Panc1 (cell line): ENCODE data around the gene DPYSL5. TPM values are rescaled to one million over a fixed set of nuclear protein-coding genes. Genes with fewer than 3 reads are reported as not detected.

Experiments used
- ATAC-seq: fragments of 200-7000 bp; cut with Tn5 transposase; 2 replicates; pipeline ENCODE4 v1.9.1; 2020; ENCODE audit warnings: mild to moderate bottlenecking, moderate library complexity
- BruUV-seq: library from RNA; stranded (reverse); fragments of 400-500 nt; replicated peaks from 2 replicates; lab custom pipeline; 2021; lab: Mats Ljungman, UMichigan
- CTCF ChIA-PET: fragments of 300-600 bp; sonication (Branson Sonifier 250); formaldehyde crosslinking; loops from one replicate; lab custom pipeline; 2022; ENCODE audit warnings: antibody characterized with exemption; lab: Charles Lee
- POLR2A ChIA-PET: fragments of 300-600 bp; sonication (Branson Sonifier 250); formaldehyde crosslinking; loops from one replicate; lab custom pipeline; 2022; ENCODE audit warnings: antibody characterized with exemption; lab: Charles Lee
- DNase-seq: peaks from one replicate; pipeline ENCODE4 v3.0.0-alpha.2; 2010; ENCODE audit warnings: low read depth, low spot score
- H3K27ac ChIP-seq: 2 replicates; pipeline ENCODE4 v1.5.1; 2011; ENCODE audit warnings: mild to moderate bottlenecking, low read length, inconsistent platforms
- H3K27me3 ChIP-seq: fragments of 200-500 bp; sonication (Bioruptor generic); 2 replicates; pipeline ENCODE4 v1.6.0; 2014; ENCODE audit warnings: low read length, inconsistent platforms; ENCODE audit not compliant: control insufficient read depth, insufficient read depth
- H3K36me3 ChIP-seq: fragments of 200-500 bp; sonication (Bioruptor generic); 2 replicates; pipeline ENCODE4 v1.5.1; 2014; ENCODE audit warnings: inconsistent platforms, mild to moderate bottlenecking, low read length, moderate library complexity; ENCODE audit not compliant: control insufficient read depth, insufficient read depth
- H3K4me1 ChIP-seq: 2 replicates; pipeline ENCODE4 v1.5.1; 2011; ENCODE audit warnings: inconsistent platforms, mild to moderate bottlenecking, low read length, moderate library complexity; ENCODE audit not compliant: control insufficient read depth, insufficient read depth
- H3K4me3 ChIP-seq, 2 experiments: 2 replicates each; pipeline ENCODE4 v1.5.1; 2011 to 2012; ENCODE audit warnings: low read depth in 2 of 2, low read length in 2 of 2, mild to moderate bottlenecking in 2 of 2, inconsistent platforms in 1 of 2, moderate library complexity in 1 of 2
- H3K9me3 ChIP-seq: fragments of 200-500 bp; sonication (Bioruptor generic); 2 replicates; pipeline ENCODE4 v1.5.1; 2014; ENCODE audit warnings: low read depth, mild to moderate bottlenecking, inconsistent platforms, low read length, moderate library complexity; ENCODE audit not compliant: control insufficient read depth, insufficient read depth
- CTCF ChIP-seq: fragments of 450-650 bp; IDR thresholded peaks from 2 replicates; pipeline ENCODE4 v1.5.1; 2017; ENCODE audit warnings: mild to moderate bottlenecking
- POLR2AphosphoS5 ChIP-seq: IDR thresholded peaks from 2 replicates; pipeline ENCODE4 v1.6.1; 2012; ENCODE audit warnings: mild to moderate bottlenecking, low read depth, low read length, moderate library complexity
- REST ChIP-seq, 2 experiments: IDR thresholded peaks; 2 replicates each; pipeline ENCODE4 v1.6.1; 2011 to 2012; ENCODE audit warnings: low read depth in 2 of 2, control low read depth in 1 of 2, low read length in 1 of 2, mild to moderate bottlenecking in 1 of 2, moderate library complexity in 1 of 2; ENCODE audit not compliant: insufficient read depth in 1 of 2
- SIN3A ChIP-seq: IDR thresholded peaks from 2 replicates; pipeline ENCODE4 v1.6.1; 2012; ENCODE audit warnings: low read depth, mild to moderate bottlenecking, low read length, moderate library complexity, borderline replicate concordance; ENCODE audit not compliant: insufficient read depth
- TCF7L2 ChIP-seq: IDR thresholded peaks from 2 replicates; pipeline ENCODE4 v1.6.1; 2011; ENCODE audit warnings: mild to moderate bottlenecking, low read depth, low read length, inconsistent platforms
- in situ Hi-C: cut with HindIII; loops from 2 replicates; pipeline ENCODE4 v1.10.0; 2016; ENCODE audit warnings: low sequenced_read_pairs, low pct_unique_long_range_greater_than_20kb
- intact Hi-C: fragments of 100-400 bp; cut with micrococcal nuclease; formaldehyde crosslinking; loops from one replicate; pipeline ENCODE4 v1.10.0; 2022; ENCODE audit not compliant: unreplicated experiment
- total RNA-seq: library from RNA; stranded (reverse); gene quantifications from one replicate; pipeline ENCODE4 v1.2.1, GENCODE V29; 2021; ENCODE audit not compliant: unreplicated experiment

Gene DPYSL5
- total RNA-seq, 1 experiment from 2014 or later = 0.31 TPM

- no peak overlapping the region for H3K27ac ChIP-seq
- no peak for TF ChIP-seq REST (IDR thresholded peaks at IDR 0.05; ENCODE audit: insufficient read depth in 1 of 2, low read depth in 2 of 2, low read length in 1 of 2)
- no peak for TF ChIP-seq SIN3A
- TF ChIP-seq TCF7L2 = no peak
- no peak for TF ChIP-seq POLR2AphosphoS5
- TF ChIP-seq CTCF = no peak
- ATAC-seq (peak; percentile 47; the same call in 1 of the 2 replicates), DNase-seq (no peak)
- POLR2A ChIA-PET = no interaction called here
- H3K36me3 ChIP-seq = no peaks in the 10 kb centered on the region
- CTCF ChIA-PET = interaction anchor here (0.6 kb wide), 1 partner anchor 101 kb away, joined by 8 read pairs; no protein-coding TSS in a partner anchor
- in situ Hi-C loops = no loop called here
- BruUV-seq = no TSS peak
- H3K4me1 ChIP-seq = no peaks in the 10 kb centered on the region
- no peak overlapping the region for H3K4me3 ChIP-seq
- H3K9me3 ChIP-seq = no peaks in the 10 kb centered on the region
- no peaks in the 10 kb centered on the region for H3K27me3 ChIP-seq
- intact Hi-C loops = no loop called here
These were observed 31.0 kb upstream of the DPYSL5 start for GRCh38 chr2:26816893-26817292.

- in situ Hi-C loops (no loop called here), intact Hi-C loops (no loop called here)
- Histone ChIP-seq H3K27me3 (no peaks in the 10 kb centered on the region), H3K4me1 (no peaks in the 10 kb centered on the region), H3K27ac (no peak overlapping the region), H3K36me3 (no peaks in the 10 kb centered on the region), H3K9me3 (no peaks in the 10 kb centered on the region), H3K4me3 (no peak overlapping the region)
- CTCF ChIA-PET = no interaction called here
- BruUV-seq = no TSS peak
- TF ChIP-seq CTCF (no peak), POLR2AphosphoS5 (no peak), TCF7L2 (no peak), SIN3A (no peak), REST (IDR thresholded peaks at IDR 0.05; ENCODE audit: insufficient read depth in 1 of 2, low read depth in 2 of 2, low read length in 1 of 2) (no peak)
- 0 out of 2 replicates have a peak, but pooled peaks have one; percentile 51 for ATAC-seq
- DNase-seq = no peak
- POLR2A ChIA-PET = no interaction called here
These were observed 29.7 kb upstream of the DPYSL5 start for GRCh38 chr2:26818255-26818654.
